ENCODE data around the gene MGAT5B.

The MGAT5B gene

GRCh38 chr17:76881408-76881807 is 13.2 kb downstream of the MGAT5B start:
- DNase-seq, result no peak

DNA sequence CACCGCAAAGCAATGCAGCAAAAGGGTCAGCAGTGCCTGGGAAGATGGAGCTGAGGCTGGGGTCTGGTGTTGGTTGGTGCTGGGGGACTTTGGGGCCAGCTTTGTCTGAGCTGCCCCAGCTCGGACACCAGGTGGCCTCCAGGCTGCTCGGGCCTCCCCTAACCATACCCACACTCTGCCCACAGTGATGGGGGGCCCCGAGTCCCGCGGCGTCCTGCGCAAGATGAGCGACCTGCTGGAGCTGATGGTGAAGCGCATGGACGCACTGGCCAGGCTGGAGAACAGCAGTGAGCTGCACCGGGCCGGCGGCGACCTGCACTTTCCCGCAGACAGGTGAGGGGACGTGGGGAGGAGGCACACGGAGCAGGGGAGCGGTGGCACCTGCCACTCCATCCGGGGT is 13.8 kb downstream of the MGAT5B start:
- DNase-seq, result no peak

DNA sequence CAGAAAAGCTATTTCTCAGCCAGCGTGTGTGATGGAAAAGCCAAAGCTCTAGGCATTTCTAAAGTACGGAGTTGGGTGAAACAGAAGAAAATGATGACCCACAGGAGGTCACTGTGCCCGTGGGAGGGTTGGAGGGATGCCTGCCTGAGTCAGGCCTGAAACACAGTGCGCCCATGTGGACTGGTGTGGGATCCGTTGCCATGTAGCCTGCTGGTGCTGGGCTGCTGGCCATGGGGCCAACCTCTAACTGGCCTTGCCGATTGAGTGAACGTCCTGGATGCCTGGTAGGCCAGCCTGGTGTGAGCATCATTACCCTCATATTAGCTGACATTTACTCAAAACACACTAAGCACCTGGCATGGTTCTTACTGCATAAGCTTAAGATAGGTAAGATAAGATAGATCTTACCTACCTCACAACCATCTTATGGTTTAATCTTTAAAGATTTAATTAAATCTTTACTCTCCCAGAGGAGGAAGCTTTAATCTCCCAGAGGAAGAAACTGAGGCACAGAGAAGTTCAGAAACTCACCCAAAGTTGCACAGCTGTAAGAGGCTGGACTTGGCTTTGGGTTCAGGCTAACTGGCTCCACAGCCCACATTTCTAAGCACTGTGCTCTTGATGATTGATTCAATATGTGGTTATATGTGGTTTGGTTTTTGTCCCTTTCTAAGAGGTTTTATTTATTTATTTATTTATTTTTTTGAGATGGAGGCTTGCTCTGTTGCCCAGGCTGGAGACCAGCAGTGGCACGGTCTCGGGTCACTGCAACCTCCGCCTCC is 15.7 kb downstream of the MGAT5B start:
- no peak for DNase-seq

DNA sequence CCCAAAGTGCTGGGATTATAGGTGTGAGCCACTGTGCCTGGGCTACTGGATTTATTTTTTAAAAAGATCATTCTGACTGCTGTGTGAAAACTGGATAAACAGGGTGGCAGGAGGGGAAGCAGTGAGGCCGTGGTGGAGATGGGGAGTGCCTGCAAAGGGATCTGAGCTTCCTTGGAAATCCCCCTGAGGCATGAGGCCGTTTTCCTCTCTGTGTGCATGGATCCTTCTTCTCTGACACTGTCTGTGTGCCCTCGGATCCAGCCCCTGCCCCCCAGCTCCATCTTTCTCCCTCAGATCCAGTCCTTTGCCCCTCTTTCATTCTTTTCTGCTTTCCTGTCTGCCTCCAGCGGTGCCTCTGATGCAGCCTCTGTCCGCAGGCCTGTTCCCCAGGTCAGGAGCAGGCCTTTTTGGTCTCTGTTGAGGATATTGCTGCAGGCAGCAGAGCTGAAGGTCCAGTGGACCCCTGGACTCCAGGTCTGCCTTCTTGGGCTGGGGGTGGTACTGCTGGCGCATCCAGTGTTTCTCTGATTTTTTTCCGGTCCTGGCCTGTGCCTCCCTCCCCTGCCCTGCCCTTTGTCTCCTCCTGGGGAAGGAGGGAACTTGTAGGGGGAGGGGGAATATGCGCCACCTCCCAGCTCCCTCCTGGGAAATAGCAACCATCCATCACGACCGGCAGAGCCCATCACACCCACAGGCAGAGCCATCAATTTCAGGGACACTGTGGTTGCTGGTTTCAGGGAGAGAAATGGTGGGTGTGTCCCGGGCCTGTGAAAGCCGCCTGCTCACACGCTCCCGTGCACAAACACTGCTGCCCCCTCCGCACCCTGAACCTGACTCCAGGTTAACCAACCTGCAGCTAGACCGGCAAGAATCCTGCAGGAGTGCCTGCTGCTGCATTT is 17.0 kb downstream of the MGAT5B start:
- DNase-seq, result no peak

DNA sequence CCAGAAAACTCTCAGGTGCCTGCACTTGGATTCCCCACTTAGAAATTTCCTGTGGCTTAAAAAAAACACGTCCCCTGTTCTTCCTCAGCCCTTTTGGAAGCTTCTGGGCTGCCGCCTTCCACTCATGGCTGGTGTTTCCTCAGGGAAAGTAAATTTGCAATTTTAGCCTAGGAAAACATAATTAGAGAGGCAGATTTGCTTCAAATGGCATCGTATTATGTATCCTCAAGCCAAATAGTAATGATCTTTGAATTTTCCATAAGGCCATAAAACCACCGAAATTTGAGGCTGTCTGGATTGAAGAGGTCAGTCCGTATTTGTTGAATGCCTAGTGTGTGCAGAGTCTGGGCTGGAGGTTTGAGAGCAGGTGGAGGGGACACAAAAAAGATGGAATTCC is 17.7 kb downstream of the MGAT5B start:
- no peak for DNase-seq

GRCh38 chr17:76886395-76886794 is 18.2 kb downstream of the MGAT5B start:
- DNase-seq, result no peak

- DNase-seq, result no peak
Measured at GRCh38 chr17:76887802-76888201, 19.6 kb downstream of the MGAT5B start.

GRCh38 chr17:76888661-76889060 is 20.5 kb downstream of the MGAT5B start:
- DNase-seq, result no peak

GRCh38 chr17:76889323-76889722 is 21.1 kb downstream of the MGAT5B start:
- no peak for DNase-seq

DNA sequence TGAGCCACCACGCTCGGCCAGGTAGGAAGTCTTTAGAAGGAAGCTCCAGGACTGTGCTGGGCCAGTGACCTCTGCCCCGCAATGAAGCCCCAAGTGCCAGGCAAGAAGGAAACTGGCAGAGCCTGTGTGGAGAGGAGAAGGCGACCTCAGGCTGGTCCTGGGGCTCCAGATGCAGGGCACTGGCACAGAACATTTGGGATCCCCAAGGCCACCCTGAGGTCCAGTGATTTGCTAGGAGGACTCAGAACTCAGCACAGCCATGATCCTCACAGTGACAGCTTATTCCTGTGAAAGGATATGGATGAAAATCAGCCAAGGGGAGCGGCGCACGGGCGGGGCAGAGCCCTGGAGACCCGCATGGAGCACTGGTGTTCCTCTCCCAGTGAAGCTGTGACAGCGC is 24.1 kb downstream of the MGAT5B start:
- DNase-seq, result no peak

DNA sequence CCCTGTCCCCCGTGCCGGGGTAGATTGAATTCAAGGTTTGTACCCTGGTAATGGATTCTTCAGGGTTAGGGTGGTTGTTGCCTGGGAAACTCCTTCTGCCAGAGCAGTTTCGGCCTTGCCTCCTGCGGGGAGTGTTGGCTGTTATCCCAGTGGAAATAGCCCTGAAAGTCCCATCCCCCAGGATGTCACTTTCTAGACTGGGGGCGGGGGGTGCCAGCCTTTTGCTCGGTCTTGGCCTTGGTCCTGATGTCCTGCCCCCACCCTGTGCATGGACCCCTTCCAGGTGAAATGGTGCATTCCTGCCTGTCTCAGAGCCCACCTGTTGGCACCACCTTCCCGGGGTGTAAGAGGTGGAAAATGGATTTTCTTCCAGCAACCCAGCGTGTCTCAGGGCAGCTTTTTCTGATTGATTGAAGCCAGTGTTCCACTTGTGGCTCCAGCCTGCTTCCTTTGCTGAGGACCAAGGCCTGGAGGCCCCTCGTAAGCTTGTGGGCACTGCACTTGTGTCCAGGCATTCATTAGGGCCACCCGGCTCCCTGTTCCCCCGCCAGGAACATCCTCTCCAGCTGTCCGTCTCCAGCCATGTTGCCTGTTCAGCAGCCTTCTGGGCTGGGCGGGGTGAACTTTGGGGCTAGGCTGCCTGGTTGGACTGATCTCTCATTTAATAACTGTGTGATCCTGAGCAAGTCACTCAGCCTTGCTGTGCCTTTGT is 25.6 kb downstream of the MGAT5B start:
- no peak for DNase-seq

- DNase-seq, result no peak
Measured at GRCh38 chr17:76894842-76895241, 26.6 kb downstream of the MGAT5B start.

DNA sequence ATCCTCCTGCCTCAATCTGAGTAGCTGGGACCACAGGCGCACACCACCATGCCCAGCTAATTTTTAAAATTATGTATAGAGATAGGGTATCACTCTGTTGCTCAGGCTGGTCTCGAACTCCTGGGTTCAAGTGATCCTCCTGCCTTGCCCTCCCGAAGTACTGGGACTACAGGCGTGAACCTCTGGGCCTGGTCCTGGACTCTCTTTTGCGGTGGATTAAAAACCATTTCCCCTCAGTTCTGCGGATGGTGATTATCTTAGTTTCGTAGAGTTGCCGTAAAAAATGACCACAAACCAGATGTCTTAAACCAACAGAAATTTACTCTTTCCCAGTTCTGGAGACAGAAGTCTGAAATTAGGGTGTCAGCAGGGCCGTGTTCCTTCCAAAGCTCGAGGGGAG is 28.8 kb downstream of the MGAT5B start:
- no peak for DNase-seq

DNA sequence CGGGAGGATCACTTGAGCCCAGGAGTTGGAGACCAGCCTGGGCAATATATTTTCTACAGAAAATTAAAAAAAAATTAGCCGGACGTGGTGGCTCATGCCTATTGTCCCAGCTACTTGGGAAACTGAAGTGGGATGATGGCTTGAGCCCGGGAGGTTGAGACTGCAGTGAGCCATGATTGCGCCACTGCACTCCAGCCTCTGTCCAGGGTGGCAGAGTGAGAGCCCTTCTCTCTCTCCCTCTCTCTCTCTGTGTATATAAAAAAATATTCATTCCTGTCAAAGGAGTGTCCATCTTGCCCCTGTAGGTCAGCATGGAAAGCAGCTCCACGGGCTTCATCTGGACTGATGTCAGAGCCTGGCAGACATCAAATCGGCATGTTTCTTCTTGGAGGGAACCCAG is 31.2 kb downstream of the MGAT5B start:
- DNase-seq, result no peak

DNA sequence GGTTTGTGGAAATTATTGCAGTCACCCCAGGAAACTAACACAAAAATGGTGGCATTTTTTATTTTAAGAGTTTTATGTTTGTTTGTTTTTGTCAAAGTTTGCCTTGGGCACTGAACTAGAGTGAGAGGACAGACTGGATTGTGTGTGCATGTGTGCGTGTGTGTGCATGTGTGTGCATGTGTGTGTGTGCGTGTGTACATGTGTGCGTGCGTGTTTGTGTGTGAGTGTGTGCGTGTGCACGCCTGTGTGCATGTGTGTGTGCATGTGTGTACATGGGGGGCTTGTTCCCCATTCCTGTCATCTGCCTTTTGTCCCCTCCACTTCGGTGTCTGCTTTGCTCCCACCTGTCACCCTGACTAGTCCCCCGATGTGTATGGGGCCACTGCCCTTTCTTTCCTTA is 32.5 kb downstream of the MGAT5B start:
- no peak for DNase-seq

GRCh38 chr17:76901542-76902197 is 33.5 kb downstream of the MGAT5B start:
- DNase-seq, result no peak

DNA sequence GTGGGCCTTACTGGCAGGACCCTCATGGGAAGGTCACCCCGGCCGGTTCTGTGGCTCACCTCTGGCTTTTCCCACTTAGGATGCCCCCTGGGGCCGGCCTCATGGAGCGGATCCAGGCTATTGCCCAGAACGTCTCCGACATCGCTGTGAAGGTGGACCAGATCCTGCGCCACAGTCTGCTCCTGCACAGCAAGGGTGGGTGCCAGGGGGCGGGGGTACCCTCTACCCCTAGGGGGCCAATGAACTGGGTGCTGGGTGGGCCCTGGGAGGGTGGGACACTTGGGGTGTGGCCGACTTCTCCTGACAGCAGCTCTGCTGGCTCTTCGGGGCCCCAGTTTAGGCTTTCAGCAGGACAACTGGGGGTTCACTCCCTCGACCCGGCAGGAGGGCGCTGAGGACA is 34.3 kb downstream of the MGAT5B start:
- no peak for DNase-seq

GRCh38 chr17:76903631-76904030 is 35.4 kb downstream of the MGAT5B start:
- no peak for DNase-seq

DNA sequence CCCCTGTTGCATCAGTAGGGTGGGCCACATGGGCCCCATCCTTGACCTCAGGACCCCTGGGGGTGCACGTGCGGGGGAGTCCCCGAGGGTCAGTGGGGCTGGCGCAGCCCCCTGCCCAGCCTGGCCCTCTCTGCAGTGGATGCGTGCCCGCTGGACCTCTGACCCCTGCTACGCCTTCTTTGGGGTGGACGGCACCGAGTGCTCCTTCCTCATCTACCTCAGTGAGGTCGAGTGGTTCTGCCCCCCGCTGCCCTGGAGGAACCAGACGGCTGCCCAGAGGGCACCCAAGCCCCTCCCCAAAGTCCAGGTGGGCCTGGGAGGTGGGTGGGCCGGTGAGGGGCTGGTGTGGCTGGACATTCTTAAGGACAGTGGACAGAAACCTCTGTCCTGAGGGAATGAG is 35.9 kb downstream of the MGAT5B start:
- DNase-seq, result no peak

GRCh38 chr17:76905036-76905435 is 36.8 kb downstream of the MGAT5B start:
- no peak for DNase-seq

GRCh38 chr17:76905836-76906235 is 37.6 kb downstream of the MGAT5B start:
- no peak for DNase-seq

- DNase-seq, result no peak
Measured at GRCh38 chr17:76906463-76906862, 38.3 kb downstream of the MGAT5B start.

DNA sequence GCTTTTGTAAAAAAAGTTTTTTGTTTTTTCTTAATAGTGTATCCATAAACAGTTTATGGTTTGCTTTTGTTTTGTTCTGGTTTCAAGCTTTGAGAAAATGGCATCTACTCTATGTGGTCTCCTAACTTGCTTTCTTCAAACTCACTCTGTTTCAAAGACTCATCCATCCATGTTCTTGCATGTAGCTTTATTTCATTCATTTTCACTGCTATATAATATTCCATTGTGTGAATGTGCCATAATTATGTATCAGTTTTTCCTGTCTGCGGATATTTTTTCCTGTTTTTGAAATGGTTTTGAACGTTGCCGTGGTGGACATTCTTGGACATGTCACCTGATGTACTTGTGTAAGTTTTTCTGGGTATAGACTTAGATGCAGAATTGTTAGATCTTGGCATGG is 39.1 kb downstream of the MGAT5B start:
- DNase-seq, result no peak
